22Rv1 (cell line): ENCODE data around the gene C6orf132.
A peak's percentile ranks its signal among the peaks of the same experiment; 100 is the strongest.

Experiments used
- H3K27ac ChIP-seq: fragments of 450-650 bp; 2 replicates; pipeline ENCODE4 v1.5.1; 2017
- CTCF ChIP-seq: fragments of 450-650 bp; IDR thresholded peaks from 2 replicates; pipeline ENCODE4 v1.5.1; 2017; ENCODE audit warnings: mild to moderate bottlenecking
- ZFX ChIP-seq: fragments of 450-650 bp; IDR thresholded peaks from 2 replicates; pipeline ENCODE4 v1.6.1; 2017; ENCODE audit warnings: antibody characterized with exemption, borderline replicate concordance

Gene C6orf132

DNA sequence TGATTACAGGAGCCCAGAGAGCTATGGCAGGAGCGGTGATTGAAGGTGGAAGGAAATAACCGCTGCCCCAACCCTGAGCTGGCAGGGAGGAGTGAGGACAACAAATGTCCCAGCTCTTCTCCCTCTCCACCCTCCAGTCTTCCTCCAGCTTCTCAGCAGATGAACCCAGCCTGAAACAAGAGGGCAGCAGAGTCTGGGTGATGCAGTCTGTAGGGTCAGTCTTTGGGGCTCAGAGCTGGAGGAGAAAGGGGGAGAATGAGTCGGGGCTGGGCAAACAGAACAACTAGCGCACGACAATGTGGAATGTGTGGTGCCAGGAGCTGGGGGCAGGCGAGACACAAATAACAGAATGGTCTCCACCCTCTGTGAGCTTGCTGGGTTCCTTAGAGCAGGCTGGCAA is 26.2 kb upstream of the C6orf132 start:
- TF ChIP-seq ZFX, result no peak
- no peak for TF ChIP-seq CTCF
- H3K27ac ChIP-seq, result no peak overlapping the region

DNA sequence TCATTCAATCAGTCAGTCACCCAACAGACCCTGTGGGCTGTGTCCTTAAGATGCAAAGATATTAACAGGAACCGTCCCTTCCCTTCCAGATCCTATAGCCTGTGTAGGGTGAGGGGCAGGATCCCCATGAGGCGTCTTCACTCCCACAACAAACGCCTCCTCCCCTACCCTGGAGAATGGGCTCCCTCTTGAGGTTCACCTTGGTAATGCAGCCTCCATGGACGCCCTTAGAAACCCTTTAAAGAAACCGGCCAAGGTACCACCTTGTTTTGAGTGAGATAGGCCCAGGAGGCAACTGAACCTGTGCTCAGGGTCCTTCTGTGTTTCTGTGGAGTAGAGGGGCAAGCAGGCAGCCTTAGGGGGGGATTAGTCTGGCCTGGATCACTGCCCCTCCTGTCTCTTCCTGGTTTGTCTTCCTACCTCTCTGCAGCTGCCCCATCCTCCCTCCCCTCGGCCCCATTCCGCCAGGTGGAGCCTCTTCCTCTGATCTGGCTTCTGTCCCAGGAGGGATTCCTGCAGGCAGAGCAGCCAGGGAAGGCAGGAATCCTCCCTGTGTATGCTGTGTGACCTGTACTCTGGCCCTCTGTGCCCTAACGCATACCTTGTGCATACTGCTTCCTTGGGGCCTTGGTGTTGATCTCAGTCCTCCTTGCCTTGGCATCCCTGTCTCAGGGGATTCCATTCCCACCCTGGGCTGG is 24.2 kb upstream of the C6orf132 start:
- TF ChIP-seq ZFX, result no peak
- peak; percentile 93 for TF ChIP-seq CTCF
- no peak overlapping the region for H3K27ac ChIP-seq

DNA sequence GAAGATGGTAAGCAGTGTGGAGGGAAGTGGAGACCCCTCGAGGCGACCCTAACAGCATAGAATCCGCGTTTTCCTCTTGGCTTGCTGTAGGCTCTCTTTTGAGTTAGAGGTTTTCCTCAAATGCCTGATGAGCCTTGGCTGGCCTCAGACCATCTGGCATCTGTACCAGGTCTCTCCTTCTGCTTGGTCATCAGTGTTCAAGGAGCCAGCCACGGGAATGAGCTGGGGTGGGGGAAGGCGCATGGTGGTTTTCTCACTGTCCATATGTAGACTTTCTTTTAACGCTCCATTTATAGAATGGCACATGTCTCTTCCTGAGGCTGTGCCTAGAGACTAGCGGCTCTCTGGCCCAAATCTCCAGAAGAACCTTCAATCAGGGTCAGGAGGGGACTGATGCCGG is 22.6 kb upstream of the C6orf132 start:
- no peak overlapping the region for H3K27ac ChIP-seq
- TF ChIP-seq CTCF (no peak), ZFX (no peak)

DNA sequence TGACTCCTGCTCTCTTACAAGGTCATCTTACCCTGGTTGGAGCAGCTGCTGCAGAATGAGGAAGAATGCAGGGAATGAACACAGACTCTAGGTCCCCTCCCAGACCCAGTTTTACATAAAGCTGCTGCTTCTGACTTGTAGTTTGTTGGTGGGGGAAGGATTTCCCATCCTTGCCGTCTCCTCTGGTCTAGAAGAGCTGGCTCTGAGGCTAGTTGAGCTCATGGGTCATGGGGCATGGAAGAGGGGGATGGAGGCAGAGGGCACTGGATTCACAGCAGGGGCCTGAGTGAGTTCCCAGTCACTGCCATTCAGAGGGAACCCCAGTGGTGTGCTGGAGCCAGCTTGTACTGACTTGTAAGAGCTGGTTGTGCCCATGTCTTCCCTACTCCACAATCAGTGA is 21.6 kb upstream of the C6orf132 start:
- H3K27ac ChIP-seq, result no peak overlapping the region
- no peak for TF ChIP-seq ZFX
- TF ChIP-seq CTCF, result no peak

- no peak overlapping the region for H3K27ac ChIP-seq
- TF ChIP-seq ZFX (no peak), CTCF (no peak)
These were observed 20.4 kb upstream of the C6orf132 start for GRCh38 chr6:42162812-42163211.

- TF ChIP-seq CTCF (no peak), ZFX (no peak)
- H3K27ac ChIP-seq, result no peak overlapping the region
These were observed 20.0 kb upstream of the C6orf132 start for GRCh38 chr6:42162384-42162783.

DNA sequence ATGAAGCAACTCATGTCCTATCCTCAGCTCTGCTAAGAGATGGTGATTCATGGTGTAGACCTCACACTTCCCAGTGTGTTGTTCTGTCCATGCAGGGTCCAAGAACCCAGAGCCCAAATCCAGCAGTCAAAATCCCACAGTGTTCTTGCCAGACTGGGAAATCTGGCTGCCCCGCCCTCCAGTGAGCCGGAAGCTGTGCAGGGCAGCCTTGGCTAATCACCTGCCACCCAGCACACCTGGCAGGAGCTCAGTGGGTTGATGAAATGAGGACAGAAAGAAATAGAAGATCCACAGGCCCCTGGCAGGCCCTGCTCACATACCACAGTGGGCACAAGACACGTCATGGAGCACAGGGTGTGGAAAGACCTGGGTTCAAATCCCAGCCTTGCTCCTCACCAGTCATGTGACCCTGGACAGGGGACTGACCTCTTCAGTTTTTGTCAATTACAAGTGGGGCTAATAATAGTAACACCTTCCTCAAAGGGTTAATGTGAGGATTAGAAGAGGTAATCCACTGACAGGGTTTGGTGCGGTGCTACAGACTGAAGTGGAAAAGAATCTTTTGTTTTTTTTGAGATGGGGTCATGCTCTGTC is 17.1 kb upstream of the C6orf132 start:
- TF ChIP-seq ZFX (no peak), CTCF (no peak)
- no peak overlapping the region for H3K27ac ChIP-seq
